DND-41 (cell line): ENCODE measurements around the gene TAF10.

Experiments
- CTCF ChIP-seq: IDR thresholded peaks from 2 replicates; pipeline ENCODE4 v1.5.1; 2012; ENCODE audit warnings: borderline replicate concordance, low read length, moderate library complexity, mild to moderate bottlenecking; ENCODE audit not compliant: poor library complexity, severe bottlenecking; ENCODE audit errors: extremely low read depth
- EZH2 ChIP-seq: IDR thresholded peaks from 3 replicates; pipeline ENCODE4 v1.6.1; 2012; ENCODE audit warnings: borderline replicate concordance, low read depth, mild to moderate bottlenecking, moderate library complexity, low read length, inconsistent platforms; ENCODE audit not compliant: severe bottlenecking

- no peak for TF ChIP-seq CTCF
- TF ChIP-seq EZH2 = no peak
Measured at GRCh38 chr11:6563667-6564066, 48.3 kb downstream of the TAF10 start.
